SHP77 (cell line): Measurements from ENCODE around the gene IMPA2.

Source experiments
- DNase-seq, 2 experiments: peaks; one replicate each; lab custom pipeline; 2025; lab: John Stamatoyannopoulos, UW

The IMPA2 gene

DNA sequence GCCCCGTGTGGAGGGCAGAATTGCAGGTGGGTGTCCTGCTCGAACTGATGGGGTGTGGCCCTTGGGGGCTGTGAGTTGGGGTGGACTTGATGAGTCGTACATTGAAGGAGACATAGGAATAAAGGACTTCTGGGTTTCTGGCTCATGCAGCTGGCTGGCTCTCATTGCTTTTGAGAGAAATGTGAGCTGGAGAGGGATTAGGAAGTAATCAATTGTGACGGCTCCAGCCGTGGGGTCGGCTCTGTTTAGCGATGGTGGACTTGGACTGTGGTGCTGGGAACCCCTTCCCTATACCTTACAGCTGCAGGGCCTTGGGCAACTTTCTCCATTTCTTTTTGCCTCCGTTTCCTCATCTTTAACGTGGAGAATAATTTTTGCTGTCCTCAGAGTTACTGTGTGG is 9.2 kb downstream of the IMPA2 start:
- no peak for DNase-seq

DNA sequence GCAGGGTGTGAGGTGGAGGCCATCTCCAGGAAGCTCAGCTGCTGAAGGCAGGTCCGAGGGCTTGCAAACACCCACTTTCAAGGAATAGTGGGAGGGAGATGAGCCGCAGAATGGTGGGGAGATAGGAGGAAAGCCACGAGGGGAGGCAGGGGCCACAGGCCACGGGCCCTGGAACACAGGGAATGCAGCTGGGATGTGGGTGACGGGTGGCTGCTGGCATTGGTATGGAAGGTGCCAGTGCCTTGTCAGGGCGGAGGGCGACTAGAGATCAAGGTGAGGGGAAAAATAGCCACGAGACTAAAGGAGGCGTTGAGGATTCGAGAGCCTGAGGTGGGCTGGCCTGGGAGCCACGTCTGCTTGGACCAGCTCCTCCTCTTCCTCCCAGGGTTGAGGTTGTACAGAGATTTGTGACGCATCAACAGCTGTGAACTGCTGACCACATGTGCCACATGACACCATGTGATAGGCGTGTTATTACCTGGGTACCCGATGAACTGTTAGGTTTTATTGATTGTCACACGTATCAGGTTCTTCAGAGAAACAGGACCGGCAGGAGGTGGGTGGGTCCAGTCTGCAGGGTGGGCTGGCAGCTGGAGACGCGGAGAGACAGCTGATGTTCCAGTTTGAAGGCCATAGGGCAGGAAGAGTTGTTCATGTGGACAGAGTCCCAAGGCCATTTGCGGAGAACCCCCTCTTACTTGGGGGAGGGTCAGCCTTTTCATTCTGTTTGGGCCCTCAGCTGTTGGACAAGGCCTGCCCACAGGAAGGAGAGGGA is 9.9 kb downstream of the IMPA2 start:
- DNase-seq, result no peak

DNA sequence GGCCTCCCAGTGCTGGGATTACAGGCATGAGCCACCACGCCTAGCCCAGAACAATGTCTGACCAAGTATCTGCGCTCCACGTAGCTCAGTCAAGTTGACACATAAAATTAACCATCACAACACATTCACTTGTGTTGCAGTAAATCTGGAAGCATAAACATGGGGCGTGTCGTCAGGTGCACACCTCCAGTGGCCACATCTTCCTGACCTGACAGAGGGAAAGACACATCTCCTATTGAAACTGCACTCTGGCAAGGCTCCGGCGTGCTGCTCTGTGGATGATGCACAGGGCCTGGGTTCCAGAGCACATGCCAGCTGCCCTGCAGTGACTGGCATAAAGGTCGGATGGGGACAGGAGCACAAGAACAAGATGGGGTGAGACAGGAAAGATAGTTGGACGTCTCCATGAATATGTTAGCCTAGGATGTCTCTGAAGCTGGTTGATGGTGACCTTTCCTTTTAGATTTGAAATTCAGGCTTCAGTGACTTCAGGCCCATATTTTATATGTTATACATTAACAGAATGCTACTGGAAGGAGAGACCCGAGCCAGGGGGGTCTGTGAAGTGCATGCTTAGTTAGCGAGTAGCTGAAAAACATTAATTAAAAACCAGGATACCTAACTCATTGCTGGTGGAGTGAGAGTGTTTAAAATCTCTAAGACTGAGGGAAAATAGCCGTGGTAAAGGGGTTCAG is 10.9 kb downstream of the IMPA2 start:
- DNase-seq, result no peak

DNA sequence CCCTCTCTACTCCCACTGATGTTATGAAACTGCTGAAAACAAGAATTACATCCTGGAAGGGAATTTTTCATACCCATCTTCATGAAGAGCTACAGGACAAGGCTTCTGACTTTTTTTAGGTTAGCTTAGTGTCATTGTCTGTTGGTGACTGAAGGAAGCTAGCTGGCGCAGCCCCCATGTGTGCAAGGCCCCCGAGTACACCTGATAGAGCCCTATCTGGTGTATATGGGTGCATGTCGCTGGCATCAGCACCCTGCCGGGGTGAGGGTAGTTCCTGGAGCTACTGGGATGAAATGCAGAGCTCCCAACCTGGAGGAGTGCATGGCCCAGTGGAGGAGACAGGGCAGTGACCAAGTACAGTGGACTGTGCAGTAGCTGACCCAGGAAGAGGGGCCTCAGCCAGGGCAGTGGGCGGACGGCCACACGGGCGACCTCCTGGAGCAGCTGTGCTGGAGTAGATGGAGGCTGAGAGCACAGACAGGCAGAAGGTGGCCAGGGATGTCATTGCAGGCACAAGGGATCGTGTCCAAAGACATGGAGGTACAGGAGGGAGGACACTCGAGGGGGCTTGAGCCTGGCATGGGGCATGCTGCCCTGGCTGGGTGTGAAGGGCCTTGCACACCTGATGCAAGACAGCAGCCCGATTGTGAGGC is 12.1 kb downstream of the IMPA2 start:
- no peak for DNase-seq

DNA sequence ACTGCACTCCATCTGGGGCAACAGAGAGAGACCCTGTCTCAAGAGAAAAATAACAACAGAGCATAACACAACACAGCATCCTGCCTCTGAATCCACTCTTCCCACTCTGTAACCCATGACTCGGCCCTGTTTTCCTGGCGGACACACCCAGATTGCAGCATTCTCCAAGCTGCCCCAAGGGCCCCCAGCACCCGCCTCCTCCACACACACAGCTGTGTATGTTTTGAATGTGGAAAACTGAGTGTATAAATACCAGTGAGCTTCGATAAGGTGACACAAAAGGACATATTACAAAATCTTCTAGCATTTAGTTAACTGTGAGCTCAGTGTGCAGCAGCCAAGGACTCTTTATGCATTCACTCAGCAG is 13.0 kb downstream of the IMPA2 start:
- no peak for DNase-seq

DNA sequence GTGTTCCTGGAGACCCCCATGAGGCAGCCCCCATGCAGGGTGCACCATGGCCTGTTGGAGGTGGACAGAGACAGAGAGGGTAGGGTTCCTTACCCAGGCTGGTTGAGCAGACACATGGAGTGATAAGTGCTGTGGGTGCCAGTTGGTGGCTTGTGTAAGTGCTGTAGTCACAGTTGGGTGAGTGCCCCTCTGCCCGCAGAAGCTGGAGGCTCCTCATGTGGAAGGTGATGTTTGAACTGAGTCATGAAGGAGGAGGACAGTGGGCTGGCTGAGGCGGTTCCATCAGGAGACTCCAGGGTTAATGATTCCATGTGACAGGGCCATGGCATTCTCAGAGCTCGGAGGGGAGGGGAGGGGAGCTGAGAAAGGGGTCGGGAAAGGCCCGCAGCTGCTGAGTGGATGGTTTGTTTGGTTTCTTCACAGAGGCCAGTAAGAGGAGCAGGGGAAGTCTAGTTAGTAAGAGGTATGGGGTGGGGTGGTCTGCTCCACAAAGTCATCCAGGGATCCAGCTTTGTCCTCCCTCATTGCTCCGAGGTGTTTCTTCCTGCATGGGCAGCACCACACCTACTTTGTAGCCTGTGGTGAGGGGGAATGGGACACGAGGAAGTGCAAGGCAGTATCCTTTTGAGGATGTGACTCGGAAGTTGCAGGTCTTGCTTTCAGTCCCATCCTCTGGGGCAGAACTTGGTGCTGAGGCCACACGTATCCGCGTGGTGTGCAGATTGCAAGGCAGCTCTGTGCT is 13.6 kb downstream of the IMPA2 start:
- DNase-seq, result peak; percentile 14 to 26

DNA sequence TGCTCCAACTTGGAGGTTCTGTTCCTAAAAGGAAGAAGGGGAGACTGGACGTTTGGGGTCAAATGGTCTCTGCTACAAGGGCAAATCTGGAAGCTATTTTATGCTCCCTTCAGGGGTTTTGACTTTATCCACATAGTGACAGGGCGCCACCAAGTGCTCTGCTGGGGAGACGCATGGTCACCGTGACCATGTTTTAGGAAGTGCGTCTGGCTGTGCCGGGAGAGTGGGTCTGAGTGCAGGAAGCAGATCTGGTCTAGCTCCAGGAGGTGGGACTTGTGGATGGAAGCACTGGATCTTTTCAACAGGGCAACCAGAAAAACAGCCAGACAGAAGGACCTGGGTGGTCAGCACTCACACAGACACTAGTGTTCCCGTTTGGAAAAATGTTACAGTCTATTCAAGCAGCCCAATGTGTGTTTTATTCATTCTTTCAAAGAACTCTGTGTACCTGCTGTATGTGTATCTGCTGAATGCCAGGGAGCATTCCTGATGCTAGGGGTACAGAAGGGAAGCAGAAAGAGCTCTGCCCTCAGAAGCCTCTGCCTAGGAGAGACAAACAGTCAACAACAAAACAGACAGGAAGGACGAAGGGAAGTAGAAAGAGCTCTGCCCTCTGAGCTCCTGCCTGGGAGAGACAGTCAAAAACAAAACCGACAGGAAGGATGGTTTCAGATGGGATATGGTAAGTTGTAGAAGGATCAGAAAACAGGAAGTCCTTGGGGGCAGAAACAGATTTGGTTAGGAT is 14.3 kb downstream of the IMPA2 start:
- peak; percentile 61 to 68 for DNase-seq

DNA sequence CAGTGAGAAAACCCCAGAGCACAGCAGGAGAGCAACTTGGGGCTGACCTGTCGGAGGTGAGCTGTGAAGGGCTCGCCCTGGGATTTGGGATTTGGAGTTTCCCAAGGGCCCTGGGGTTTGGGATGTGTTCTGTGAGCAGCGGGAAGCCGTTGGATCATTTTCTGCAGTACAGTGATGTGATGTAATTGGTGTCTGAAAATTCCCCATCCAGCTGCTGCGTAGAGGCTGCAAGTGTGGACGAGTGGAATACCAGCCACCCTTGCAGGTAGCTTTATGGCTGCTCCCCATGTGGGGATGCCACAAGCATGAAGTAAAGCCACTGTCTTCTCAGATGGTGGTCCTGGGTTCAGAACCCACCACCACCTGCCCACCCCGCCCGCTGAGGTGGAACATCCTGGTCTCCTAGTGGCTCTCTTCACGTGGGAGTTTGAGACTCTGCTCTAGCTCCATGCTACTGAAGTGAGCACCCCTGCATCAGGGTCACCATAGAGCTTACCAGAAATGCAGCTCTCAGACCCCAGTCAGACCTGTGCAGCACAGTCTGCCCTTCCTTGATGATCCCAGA is 15.0 kb downstream of the IMPA2 start:
- DNase-seq, result no peak

DNA sequence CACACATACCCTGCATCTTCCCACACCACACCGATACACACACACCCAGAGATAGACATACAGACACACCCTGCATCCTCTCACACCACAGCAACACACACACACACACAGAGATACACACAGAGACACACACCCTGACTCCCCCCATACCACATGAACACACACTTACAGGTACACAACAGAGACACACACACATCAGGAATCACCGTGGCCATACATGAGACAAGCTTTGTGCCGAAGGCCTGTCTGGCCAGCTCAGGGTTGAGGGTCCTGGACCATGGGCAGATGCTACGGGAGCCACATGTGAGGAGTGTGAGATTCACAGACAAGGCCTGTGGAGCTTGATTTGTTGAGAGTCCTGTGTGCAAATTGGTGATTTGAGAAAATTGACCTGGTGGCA is 15.6 kb downstream of the IMPA2 start:
- DNase-seq, result no peak

DNA sequence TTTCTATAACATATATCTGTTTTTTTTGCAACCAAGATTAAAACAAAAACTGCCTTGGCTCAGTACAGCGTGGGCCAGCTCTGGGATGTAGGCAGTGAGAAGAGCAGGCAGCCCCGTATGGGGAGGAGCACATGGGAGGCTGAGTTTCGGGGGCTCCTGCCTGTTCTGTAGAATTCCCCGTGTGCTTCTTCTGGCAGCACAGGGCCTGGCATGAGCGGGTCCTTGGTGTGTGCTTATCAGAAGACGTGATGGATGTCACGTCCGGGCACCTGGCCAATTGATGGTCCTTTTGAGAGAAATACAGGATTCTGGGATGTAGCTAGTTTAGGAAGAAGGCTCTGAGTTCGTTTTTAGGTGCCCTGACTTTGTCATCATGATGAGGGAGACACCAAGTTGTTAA is 16.2 kb downstream of the IMPA2 start:
- DNase-seq, result no peak

DNA sequence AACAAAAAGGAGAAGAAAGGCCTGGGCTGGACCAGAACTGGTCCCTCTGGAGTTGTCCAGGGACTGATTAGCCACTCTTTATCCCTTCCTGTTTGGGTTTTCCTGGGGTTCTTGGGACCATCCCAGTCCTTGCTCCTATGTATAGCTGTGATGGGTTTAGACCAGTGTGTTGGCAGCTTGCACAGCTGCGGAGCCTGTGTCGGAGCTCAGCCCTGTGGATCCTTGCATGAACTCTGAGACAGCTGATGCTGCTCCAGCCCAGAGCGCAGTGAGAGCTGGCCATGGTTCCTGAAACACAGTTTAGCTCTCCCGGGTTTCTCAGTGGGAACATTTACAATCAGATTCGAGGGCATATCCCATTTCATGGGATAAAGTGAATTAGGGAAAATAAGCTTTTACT is 16.9 kb downstream of the IMPA2 start:
- no peak for DNase-seq

DNA sequence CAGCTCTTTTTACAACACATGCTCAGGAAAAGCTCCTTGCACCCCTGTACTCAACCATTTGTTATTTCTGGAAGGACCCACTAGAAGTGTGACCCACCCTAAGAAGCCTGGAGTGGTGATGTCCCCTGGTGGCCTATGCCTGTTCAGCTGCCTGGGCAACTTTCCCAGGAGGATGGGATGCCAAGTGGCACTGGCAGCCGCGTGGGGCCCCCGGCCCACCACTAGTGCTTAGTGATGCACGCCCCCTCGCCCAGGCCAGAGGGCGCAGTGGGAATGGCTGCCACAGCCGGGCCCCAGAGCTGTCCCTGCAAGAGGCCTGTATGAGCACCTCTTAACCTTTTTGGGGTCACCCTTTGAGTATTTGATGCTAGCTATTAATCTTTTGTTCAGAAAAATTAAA is 18.1 kb downstream of the IMPA2 start:
- DNase-seq, result no peak

DNA sequence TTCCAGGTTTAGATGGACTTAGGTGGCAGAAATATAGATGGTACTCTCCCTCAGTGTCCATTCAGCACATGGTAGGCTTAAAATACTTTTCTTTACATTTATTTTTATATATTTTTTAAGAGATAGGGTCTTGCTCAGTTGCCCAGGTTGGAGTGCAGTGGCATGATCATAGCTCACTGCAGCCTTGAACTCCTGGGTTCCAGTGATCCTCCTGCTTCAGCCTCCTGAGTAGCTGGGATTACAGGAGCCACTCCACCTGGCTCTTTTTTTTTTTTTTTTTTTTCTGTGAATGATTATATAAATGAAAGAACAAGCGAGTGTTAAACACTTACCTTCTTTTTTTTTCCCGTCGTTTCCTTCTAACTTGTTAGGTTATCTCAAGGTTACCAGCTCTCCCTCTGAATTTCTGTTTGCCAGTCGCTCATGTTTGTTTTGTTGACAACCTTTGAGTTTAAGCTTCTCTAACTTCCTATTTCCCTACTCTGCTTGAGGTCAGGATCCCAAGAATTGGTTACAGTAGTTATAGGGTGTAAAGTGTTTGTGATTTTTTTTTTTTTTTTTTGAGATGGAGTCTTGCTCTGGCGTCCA is 18.9 kb downstream of the IMPA2 start:
- DNase-seq, result no peak

DNA sequence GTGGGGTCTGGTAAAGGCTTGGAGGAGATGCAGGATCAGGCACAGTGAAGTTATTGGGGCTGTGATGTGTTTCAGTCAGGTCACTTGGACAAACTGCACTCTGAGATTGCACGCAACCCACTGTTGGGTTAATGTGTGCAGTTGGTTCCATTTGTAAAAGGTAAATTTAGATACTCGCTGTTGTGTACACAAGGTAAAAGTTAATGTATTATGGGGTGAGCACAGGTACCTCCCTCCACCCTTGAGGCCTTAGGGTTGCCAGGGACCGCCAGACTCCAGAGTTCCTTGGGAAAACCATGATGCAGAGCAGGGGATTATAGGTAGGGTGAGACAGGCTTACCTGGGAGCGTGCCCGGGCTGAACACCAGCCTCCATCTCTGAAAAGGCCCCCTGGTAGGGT is 20.1 kb downstream of the IMPA2 start:
- DNase-seq, result no peak

DNA sequence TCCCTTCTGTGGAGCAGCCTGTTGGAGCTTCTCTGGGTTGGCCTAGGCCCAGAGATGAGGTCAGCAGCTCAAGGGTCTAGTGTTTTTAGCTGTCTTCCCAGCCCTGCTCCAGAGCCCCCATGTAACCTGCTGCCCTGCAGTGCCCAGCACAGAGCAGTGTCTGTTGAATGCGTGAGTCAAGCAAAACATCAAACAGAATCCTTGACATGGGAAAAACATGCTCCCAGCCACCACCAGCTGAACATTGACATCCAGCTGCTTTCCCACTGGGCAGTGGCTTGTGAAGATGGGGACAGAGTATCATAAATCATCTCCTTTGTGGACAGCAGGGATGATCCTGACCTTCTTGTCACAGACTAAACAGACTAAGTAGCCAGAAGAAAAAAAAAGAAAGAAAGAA is 22.6 kb downstream of the IMPA2 start:
- DNase-seq, result no peak

DNA sequence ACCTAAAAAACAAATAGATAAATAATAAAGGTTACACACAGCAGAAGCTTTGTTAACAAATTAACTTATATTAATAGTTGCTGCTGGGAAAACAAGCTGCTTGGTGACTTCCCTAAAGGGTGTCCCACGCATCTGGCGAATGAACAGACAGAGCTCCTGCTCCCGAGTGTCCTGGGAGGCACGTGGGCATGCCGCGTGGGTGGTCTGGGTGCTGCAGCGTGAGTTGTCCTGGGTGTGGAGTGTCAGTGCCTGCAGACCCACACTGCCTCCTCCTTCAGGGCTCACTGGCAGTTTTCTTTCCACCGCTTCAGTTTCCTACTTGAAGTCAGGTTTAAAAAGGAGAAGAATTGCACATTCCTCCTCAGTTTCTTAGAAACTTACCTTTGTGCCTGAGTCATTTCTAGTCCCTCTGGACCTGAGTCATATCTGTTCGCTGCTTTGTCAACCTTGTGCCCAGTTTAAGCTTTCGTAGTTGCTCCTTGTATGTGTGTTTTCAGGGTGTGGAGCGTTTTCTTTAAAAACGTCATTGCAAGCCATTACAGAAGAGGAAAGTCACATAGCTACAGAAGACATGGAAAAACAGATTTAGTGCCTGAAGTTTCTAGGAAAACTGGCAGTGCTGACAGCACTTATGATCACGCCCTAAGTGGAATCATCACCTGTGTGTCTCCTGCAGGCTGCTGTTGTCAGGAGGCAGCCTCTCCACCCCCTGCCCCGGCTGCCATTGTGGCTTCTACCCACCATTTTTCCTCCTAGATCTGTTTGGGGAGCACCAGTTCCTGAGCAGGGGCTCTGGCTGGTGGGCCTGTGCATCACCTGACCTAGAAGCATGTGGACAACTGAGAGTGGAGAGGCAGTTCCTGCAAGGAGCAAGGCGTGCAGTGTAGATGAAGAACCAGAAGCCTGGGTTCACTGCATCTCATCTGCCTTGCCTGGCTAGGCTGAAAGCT is 24.5 kb downstream of the IMPA2 start:
- DNase-seq, result no peak

DNA sequence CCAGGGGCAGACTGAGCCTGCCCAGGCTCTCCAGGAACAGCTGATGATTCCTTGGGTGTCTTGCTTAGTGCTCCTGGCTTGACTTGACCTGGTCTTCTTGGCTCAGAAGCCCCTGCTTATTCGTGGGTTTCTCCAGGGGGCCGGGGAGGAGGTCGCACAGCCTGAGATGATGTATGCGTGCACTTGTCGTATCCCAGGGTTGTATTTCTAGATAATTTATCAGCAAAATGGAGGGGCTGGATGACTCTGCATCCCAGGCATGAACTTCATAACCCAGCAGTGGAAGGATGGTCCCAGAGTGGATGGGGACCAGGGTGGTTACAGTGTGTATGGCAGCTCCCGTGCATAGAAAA is 25.2 kb downstream of the IMPA2 start:
- DNase-seq, result no peak

DNA sequence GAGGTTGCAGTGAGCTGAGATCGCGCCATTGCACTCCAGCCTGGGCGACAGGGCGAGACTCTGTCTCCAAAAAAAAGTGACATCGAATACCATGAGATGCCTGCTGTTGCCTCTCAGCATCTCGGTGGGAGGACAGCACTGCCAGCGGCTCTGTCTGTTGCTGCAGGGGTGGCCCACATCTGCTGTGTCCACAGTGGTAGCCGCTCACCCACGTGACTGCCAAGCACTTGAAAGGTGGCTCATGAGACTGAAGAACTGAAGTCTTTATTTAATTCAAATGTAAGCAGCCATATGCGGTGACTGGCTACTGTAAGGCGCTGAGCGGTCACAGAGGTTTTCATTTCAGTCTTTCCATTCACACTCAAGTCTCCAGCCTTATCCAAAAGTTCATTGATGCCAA is 25.8 kb downstream of the IMPA2 start:
- DNase-seq, result no peak

DNA sequence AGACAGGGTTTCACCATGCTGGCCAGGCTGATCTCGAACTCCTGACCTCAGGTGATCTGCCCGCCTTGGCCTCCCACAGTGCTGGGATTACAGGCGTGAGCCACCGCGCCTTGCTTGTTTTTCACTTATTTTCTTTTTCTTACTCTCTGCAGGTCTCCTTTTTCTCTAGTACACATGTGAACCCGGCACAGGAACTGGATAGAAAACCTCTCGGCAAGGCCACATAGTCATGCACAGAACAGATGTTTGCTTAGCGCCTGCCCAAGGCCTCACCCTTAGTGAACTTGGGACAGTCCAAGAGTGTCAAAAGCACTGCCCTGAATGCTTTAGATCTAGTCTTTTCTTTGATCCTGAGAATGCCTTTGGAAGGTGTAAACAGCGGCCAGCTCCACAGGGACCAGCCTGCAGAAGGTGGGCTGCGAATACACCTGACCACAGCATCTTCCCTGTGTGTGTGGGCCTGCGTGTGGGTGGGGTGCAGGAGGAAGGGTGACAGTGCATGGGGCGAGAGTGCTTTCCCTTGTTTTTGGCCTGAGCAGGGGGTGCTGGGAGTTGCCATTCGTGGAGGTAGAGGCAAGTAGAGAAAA is 27.0 kb downstream of the IMPA2 start:
- DNase-seq, result no peak
